ENCODE measurements around the gene CFAP54.

- TF ChIP-seq CTCF (conservative IDR thresholded peaks at IDR 0.05 in 1 of 2, IDR thresholded peaks at IDR 0.05 in 1 of 2; ENCODE audit: low read depth in 1 of 2, low read length in 2 of 2) (peak in 1 of 2 donors; percentile 16), EZH2 (IDR thresholded peaks at IDR 0.05; ENCODE audit: low read length, missing control alignments) (no peak)
These were observed 209.1 kb downstream of the CFAP54 start for GRCh38 chr12:96698521-96698920.

Data from fibroblast of lung (primary cell).